Neural crest cell (in vitro differentiated cells): ENCODE data around the gene ACVR1. TPM values are rescaled to one million over a fixed set of nuclear protein-coding genes. Genes with fewer than 3 reads are reported as not detected.

Experiments
- DNase-seq: peaks from one replicate; pipeline ENCODE4 v3.0.0; 2021; ENCODE audit warnings: low read depth, mixed read lengths, low spot score
- H3K27ac Mint-ChIP-seq: one replicate; pipeline ENCODE4 v1.8.0; 2021; ENCODE audit warnings: mild to moderate bottlenecking, mixed read lengths; ENCODE audit not compliant: unreplicated experiment
- H3K27me3 Mint-ChIP-seq: 2 replicates; pipeline ENCODE4 v1.8.0; 2021; ENCODE audit warnings: low read depth, mild to moderate bottlenecking, mixed read lengths
- H3K36me3 Mint-ChIP-seq: 2 replicates; pipeline ENCODE4 v1.8.0; 2021; ENCODE audit warnings: low read depth, mild to moderate bottlenecking, mixed read lengths
- H3K4me1 Mint-ChIP-seq: 2 replicates; pipeline ENCODE4 v1.8.0; 2021; ENCODE audit warnings: mixed read lengths
- H3K4me3 Mint-ChIP-seq: one replicate; pipeline ENCODE4 v1.8.0; 2021; ENCODE audit warnings: mild to moderate bottlenecking, mixed read lengths
- H3K9me3 Mint-ChIP-seq: 2 replicates; pipeline ENCODE4 v1.8.0; 2021; ENCODE audit warnings: mixed read lengths
- CTCF ChIP-seq: fragments of 200-600 bp; sonication (generic); conservative IDR thresholded peaks from 2 replicates; pipeline ENCODE4 v1.5.0; 2021; ENCODE audit warnings: antibody characterized with exemption, mild to moderate bottlenecking
- total RNA-seq: library from RNA; stranded (reverse); gene quantifications from 2 replicates; pipeline ENCODE4 v1.2.1, GENCODE V29; 2021

ACVR1 gene
- total RNA-seq, 1 donor from 2014 or later = 12.5 TPM

- Mint-ChIP-seq H3K4me3 (no peak overlapping the region), H3K9me3 (no peaks in the 10 kb centered on the region), H3K27ac (no peak overlapping the region), H3K36me3 (no peaks in the 10 kb centered on the region), H3K4me1 (peaks cover 5% of the 10 kb centered on the region), H3K27me3 (peaks cover 51% of the 10 kb centered on the region)
- no peak for DNase-seq
- TF ChIP-seq CTCF = no peak
Observed at GRCh38 chr2:157899125-157899839, 23.2 kb upstream of the ACVR1 start.

DNA sequence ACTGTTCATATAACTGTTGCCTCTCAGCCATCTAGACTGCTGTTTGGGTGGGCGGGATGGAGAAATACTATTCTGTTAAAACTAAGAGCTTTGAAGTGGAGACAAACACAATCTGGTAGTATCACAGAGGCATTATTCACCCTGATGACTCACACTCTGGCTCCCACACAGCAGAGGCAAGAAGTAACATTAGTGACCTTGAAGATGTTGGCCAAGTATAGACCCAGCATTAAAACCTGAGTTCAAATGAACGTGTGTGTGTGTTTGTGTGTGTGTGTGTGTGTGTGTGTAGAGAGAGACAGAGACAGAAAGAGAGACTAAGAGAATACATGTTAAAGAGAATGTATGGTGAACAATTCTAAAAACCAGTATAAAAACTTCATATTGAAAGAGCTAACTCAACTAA, 22.5 kb upstream of the ACVR1 start:
- no peak for DNase-seq
- no peak for TF ChIP-seq CTCF
- H3K27ac Mint-ChIP-seq = no peak overlapping the region
- H3K4me1 Mint-ChIP-seq = peaks cover 5% of the 10 kb centered on the region
- peaks cover 53% of the 10 kb centered on the region for H3K27me3 Mint-ChIP-seq
- no peaks in the 10 kb centered on the region for H3K36me3 Mint-ChIP-seq
- H3K4me3 Mint-ChIP-seq = no peak overlapping the region
- no peaks in the 10 kb centered on the region for H3K9me3 Mint-ChIP-seq

GRCh38 chr2:157897106-157897971, 21.2 kb upstream of the ACVR1 start:
- Mint-ChIP-seq H3K27me3 (peaks cover 51% of the 10 kb centered on the region), H3K4me1 (peaks cover 5% of the 10 kb centered on the region), H3K27ac (no peak overlapping the region), H3K9me3 (no peaks in the 10 kb centered on the region), H3K4me3 (no peak overlapping the region), H3K36me3 (no peaks in the 10 kb centered on the region)
- no peak for TF ChIP-seq CTCF
- DNase-seq = no peak

- H3K27me3 Mint-ChIP-seq = peaks cover 59% of the 10 kb centered on the region
- H3K36me3 Mint-ChIP-seq = no peaks in the 10 kb centered on the region
- no peak overlapping the region for H3K27ac Mint-ChIP-seq
Observed at GRCh38 chr2:157895531-157895930, 19.4 kb upstream of the ACVR1 start.

More at GRCh38 chr2:157895531-157895930, 19.4 kb upstream of the ACVR1 start:
- DNase-seq = no peak
- TF ChIP-seq CTCF = no peak
- Mint-ChIP-seq H3K4me3 (no peak overlapping the region), H3K9me3 (no peaks in the 10 kb centered on the region), H3K4me1 (peaks cover 14% of the 10 kb centered on the region)
